ENCODE data around the gene CDH15. TPM values are rescaled to one million over a fixed set of nuclear protein-coding genes. Genes with fewer than 3 reads are reported as not detected.
A peak's percentile ranks its signal among the peaks of the same experiment; 100 is the strongest.
"Not testable (repeated sequence)": the region's sequence is repeated elsewhere in the genome, so short reads cannot be mapped to it uniquely, and the experiment has no call there.

CDH15 gene
- total RNA-seq, 2 experiments from 2014 or later: not detected

- ATAC-seq: no peak
- Mint-ChIP-seq H3K27me3 (no peaks in the 10 kb centered on the region), H3K36me3 (peaks cover 45% of the 10 kb centered on the region), H3K4me3 (no peak overlapping the region), H3K9me3 (ENCODE audit: low read depth) (peaks cover 7% of the 10 kb centered on the region), H3K4me1 (no peaks in the 10 kb centered on the region), H3K27ac (no peak overlapping the region)
- CTCF ChIA-PET: no interaction called here
- no peak for DNase-seq
Measured at GRCh38 chr16:89233678-89234490, 62.3 kb downstream of the CDH15 start.

GRCh38 chr16:89237733-89238132, 66.2 kb downstream of the CDH15 start:
- DNase-seq: no peak
- H3K27ac Mint-ChIP-seq: peak overlapping the region; percentile 5
- H3K27me3 Mint-ChIP-seq: no peaks in the 10 kb centered on the region
- ATAC-seq: no peak
- CTCF ChIA-PET: interaction anchor here (1.3 kb wide), 1 partner anchor 21 kb away, joined by 3 read pairs; no protein-coding TSS in a partner anchor
- H3K36me3 Mint-ChIP-seq: peaks cover 12% of the 10 kb centered on the region
- peaks cover 12% of the 10 kb centered on the region for H3K4me1 Mint-ChIP-seq
- peaks cover 3% of the 10 kb centered on the region for H3K9me3 Mint-ChIP-seq (ENCODE audit: low read depth)
- no peak overlapping the region for H3K4me3 Mint-ChIP-seq

- peaks cover 3% of the 10 kb centered on the region for H3K9me3 Mint-ChIP-seq (ENCODE audit: low read depth)
- H3K4me3 Mint-ChIP-seq: peak overlapping the region; percentile 93
- peaks cover 21% of the 10 kb centered on the region for H3K4me1 Mint-ChIP-seq
- DNase-seq (peak; percentile 89), ATAC-seq (peak; percentile 81)
- CTCF ChIA-PET: interaction anchor here (0.8 to 2.3 kb wide), 10 partner anchors 23 to 412 kb away, joined by 3 to 11 read pairs (median 4); partner anchors contain the start of gene ZNF778
- no peaks in the 10 kb centered on the region for H3K27me3 Mint-ChIP-seq
- H3K27ac Mint-ChIP-seq: peak overlapping the region; percentile 97
- H3K36me3 Mint-ChIP-seq: peaks cover 2% of the 10 kb centered on the region
Measured at GRCh38 chr16:89241187-89242007, 69.8 kb downstream of the CDH15 start.

- no peaks in the 10 kb centered on the region for H3K27me3 Mint-ChIP-seq
- ATAC-seq: no peak
- no peak overlapping the region for H3K4me3 Mint-ChIP-seq
- DNase-seq: no peak
- peaks cover 2% of the 10 kb centered on the region for H3K36me3 Mint-ChIP-seq
- peaks cover 24% of the 10 kb centered on the region for H3K4me1 Mint-ChIP-seq
- peaks cover 3% of the 10 kb centered on the region for H3K9me3 Mint-ChIP-seq (ENCODE audit: low read depth)
- H3K27ac Mint-ChIP-seq: no peak overlapping the region
- CTCF ChIA-PET: no interaction called here
Measured at GRCh38 chr16:89242795-89243200, 71.2 kb downstream of the CDH15 start.

GRCh38 chr16:89243664-89244063, 72.1 kb downstream of the CDH15 start:
- CTCF ChIA-PET: no interaction called here
- no peak overlapping the region for H3K4me3 Mint-ChIP-seq
- ATAC-seq (no peak), DNase-seq (no peak)
- H3K4me1 Mint-ChIP-seq: peaks cover 26% of the 10 kb centered on the region
- peak overlapping the region; percentile 49 for H3K27ac Mint-ChIP-seq
- no peaks in the 10 kb centered on the region for H3K27me3 Mint-ChIP-seq
- H3K36me3 Mint-ChIP-seq: peaks cover 2% of the 10 kb centered on the region
- peaks cover 3% of the 10 kb centered on the region for H3K9me3 Mint-ChIP-seq (ENCODE audit: low read depth)

- CTCF ChIA-PET: interaction anchor here (0.7 kb wide), 1 partner anchor 267 kb away, joined by 3 read pairs; no protein-coding TSS in a partner anchor
- DNase-seq; H3K27ac Mint-ChIP-seq; H3K36me3 Mint-ChIP-seq; H3K9me3 Mint-ChIP-seq (ENCODE audit: low read depth); H3K27me3 Mint-ChIP-seq; H3K4me3 Mint-ChIP-seq; ATAC-seq: not testable (repeated sequence)
- H3K4me1 Mint-ChIP-seq: peaks cover 26% of the 10 kb centered on the region
Measured at GRCh38 chr16:89244264-89244663, 72.7 kb downstream of the CDH15 start.

GRCh38 chr16:89244754-89245153, 73.2 kb downstream of the CDH15 start:
- ATAC-seq: no peak
- peaks cover 2% of the 10 kb centered on the region for H3K9me3 Mint-ChIP-seq (ENCODE audit: low read depth)
- peaks cover 25% of the 10 kb centered on the region for H3K4me1 Mint-ChIP-seq
- H3K27me3 Mint-ChIP-seq: no peaks in the 10 kb centered on the region
- H3K36me3 Mint-ChIP-seq: peaks cover 2% of the 10 kb centered on the region
- CTCF ChIA-PET: interaction anchor here (0.7 kb wide), 1 partner anchor 266 kb away, joined by 3 read pairs; no protein-coding TSS in a partner anchor
- H3K27ac Mint-ChIP-seq: no peak overlapping the region
- no peak for DNase-seq
- no peak overlapping the region for H3K4me3 Mint-ChIP-seq

Other genes starting within 250 kb of the CDH15 start
- under 1 TPM in 1 of 2 experiments, not detected in 1; 0.21 TPM for gene CBFA2T3, start 194.5 kb upstream of the CDH15 start, total RNA-seq
- 10 to 100 TPM; 43.6 to 56.7 TPM for gene ACSF3, start 77.9 kb upstream of the CDH15 start, total RNA-seq
- not detected for gene SLC22A31, start 28.8 kb downstream of the CDH15 start, total RNA-seq
- gene ZNF778, start 46.0 kb downstream of the CDH15 start, total RNA-seq: 1 to 10 TPM; 8.1 to 9.3 TPM

All from activated CD8-positive, alpha-beta memory T cell treated with anti-CD3 and anti-CD28 coated beads, Interleukin-2, amount 10 ng/mL, durations not matched to agents 7 days and 5 days (primary cell).